ENCODE results near the gene RXFP3.
"Not testable (repeated sequence)": the region's sequence is repeated elsewhere in the genome, so short reads cannot be mapped to it uniquely, and the experiment has no call there.

RXFP3 gene

GRCh38 chr5:33936381-33937016, at the start of gene RXFP3:
TSS of gene RXFP3 (plus strand) at chr5:33936386. CDS start at chr5:33936741, 355 bp downstream.
- DNase-seq, result no peak

- no peak for DNase-seq
Measured at GRCh38 chr5:33887268-33887667, 48.9 kb upstream of the RXFP3 start.

- DNase-seq, result no peak
Measured at GRCh38 chr5:33888587-33888986, 47.6 kb upstream of the RXFP3 start.

- DNase-seq, result no peak
Measured at GRCh38 chr5:33890131-33891032, 45.8 kb upstream of the RXFP3 start.

GRCh38 chr5:33891446-33891787, 44.8 kb upstream of the RXFP3 start:
- no peak for DNase-seq

GRCh38 chr5:33891788-33892619, 44.2 kb upstream of the RXFP3 start, which contains the start of gene ADAMTS12:
TSS of gene ADAMTS12 (minus strand) at chr5:33891990. CDS start at chr5:33891856, 134 bp downstream.
- DNase-seq, result no peak

GRCh38 chr5:33892620-33893137, 43.5 kb upstream of the RXFP3 start:
- no peak for DNase-seq

- DNase-seq, result no peak
Measured at GRCh38 chr5:33894566-33894965, 41.6 kb upstream of the RXFP3 start.

GRCh38 chr5:33901156-33901555, 35.0 kb upstream of the RXFP3 start:
- no peak for DNase-seq

GRCh38 chr5:33903118-33903517, 33.1 kb upstream of the RXFP3 start:
- DNase-seq, result no peak

- DNase-seq, result no peak
Measured at GRCh38 chr5:33905381-33905780, 30.8 kb upstream of the RXFP3 start.

GRCh38 chr5:33906248-33906647, 29.9 kb upstream of the RXFP3 start:
- not testable (repeated sequence) for DNase-seq

GRCh38 chr5:33914844-33915243, 21.3 kb upstream of the RXFP3 start:
- DNase-seq, result not testable (repeated sequence)

- no peak for DNase-seq
Measured at GRCh38 chr5:33921002-33921401, 15.2 kb upstream of the RXFP3 start.

- no peak for DNase-seq
Measured at GRCh38 chr5:33925278-33925677, 10.9 kb upstream of the RXFP3 start.

GRCh38 chr5:33927685-33928084, 8.5 kb upstream of the RXFP3 start:
- DNase-seq, result no peak

GRCh38 chr5:33928283-33928682, 7.9 kb upstream of the RXFP3 start:
- no peak for DNase-seq

- no peak for DNase-seq
Measured at GRCh38 chr5:33929925-33930690, 6.1 kb upstream of the RXFP3 start.

- DNase-seq, result no peak
Measured at GRCh38 chr5:33931136-33931535, 5.0 kb upstream of the RXFP3 start.

- no peak for DNase-seq
Measured at GRCh38 chr5:33933723-33934169, 2.4 kb upstream of the RXFP3 start.

GRCh38 chr5:33934176-33934575, 2.0 kb upstream of the RXFP3 start:
- no peak for DNase-seq

- DNase-seq, result no peak
Measured at GRCh38 chr5:33936004-33936380, 194 bp upstream of the RXFP3 start.

All from NCI-H1436 treated with DMSO at 0.1 percent for 48 hours (cell line).